Left lung (tissue), 10 donors: Measurements from ENCODE around the gene DPYD. TPM values are rescaled to one million over a fixed set of nuclear protein-coding genes. Genes with fewer than 3 reads are reported as not detected.
A peak's percentile ranks its signal among the peaks of the same experiment; 100 is the strongest.

Experiments
- ATAC-seq: fragments of 200-7000 bp; cut with Tn5 transposase; one replicate; pipeline ENCODE4 v1.9.1; 2020; ENCODE audit warnings: moderate library complexity
- DNase-seq, 4 donors: peaks; one replicate each; pipeline ENCODE4 v3.0.0-alpha.2; 2013 to 2020
- H3K27ac ChIP-seq, 2 donors: fragments of 200-600 bp; sonication (generic) in 1 of 2; one replicate each; pipeline versions ENCODE4 v1.5.0 to v1.8.0; 2020 to 2021
- H3K27me3 ChIP-seq, 2 donors: fragments of 200-600 bp; sonication (generic) in 1 of 2; one replicate each; pipeline versions ENCODE4 v1.5.0 to v1.8.0; 2020 to 2021
- H3K36me3 ChIP-seq, 2 donors: fragments of 200-600 bp; sonication (generic) in 1 of 2; one replicate each; pipeline versions ENCODE4 v1.5.0 to v1.8.0; 2020 to 2021
- H3K4me1 ChIP-seq, 2 donors: fragments of 200-600 bp; one replicate each; pipeline ENCODE4 v1.8.0; 2021
- H3K4me3 ChIP-seq, 2 donors: fragments of 200-600 bp; sonication (generic) in 1 of 2; one replicate each; pipeline versions ENCODE4 v1.5.0 to v1.8.0; 2020 to 2021; ENCODE audit warnings: mild to moderate bottlenecking in 1 of 2
- H3K9me3 ChIP-seq, 2 donors: fragments of 200-600 bp; sonication (generic) in 1 of 2; one replicate each; pipeline versions ENCODE4 v1.5.0 to v1.8.0; 2020 to 2021
- intact Hi-C, 2 donors: fragments of 100-400 bp; cut with DNase I; formaldehyde crosslinking; loops; one replicate each; pipeline versions ENCODE4 v1.11.2 to v1.14.2; 2022
- polyA plus RNA-seq, 6 donors: library from polyadenylated mRNA; unstranded; fragments of 120-200 nt; gene quantifications; one replicate each; pipeline ENCODE4 v1.2.1, GENCODE V29; 2013; ENCODE audit not compliant: insufficient read length in 6 of 6
- total RNA-seq, 2 donors: library from RNA; stranded (reverse); fragmentation: NEBNext Ultra II Directional; extraction: Animal tissue kit (Norgen Biotek cat#: 25700); gene quantifications; one replicate each; pipeline ENCODE4 v1.2.1, GENCODE V29; 2021
- TF ChIP-seq, protein P1 (sequence below), 2 donors: fragments of 200-600 bp; sonication (generic) in 1 of 2; IDR thresholded peaks; one replicate each; pipeline versions ENCODE4 v1.5.0 to v1.8.0; 2021; ENCODE audit warnings: antibody characterized with exemption in 2 of 2
- donor health status: DM: no; HTN: yes; CAD: no.
- donor health status: DM: no; HTN: no; CAD: no.

Gene DPYD
- total and polyA plus RNA-seq, 8 donors = 21.4 to 106 (median 26.1) TPM

DNA sequence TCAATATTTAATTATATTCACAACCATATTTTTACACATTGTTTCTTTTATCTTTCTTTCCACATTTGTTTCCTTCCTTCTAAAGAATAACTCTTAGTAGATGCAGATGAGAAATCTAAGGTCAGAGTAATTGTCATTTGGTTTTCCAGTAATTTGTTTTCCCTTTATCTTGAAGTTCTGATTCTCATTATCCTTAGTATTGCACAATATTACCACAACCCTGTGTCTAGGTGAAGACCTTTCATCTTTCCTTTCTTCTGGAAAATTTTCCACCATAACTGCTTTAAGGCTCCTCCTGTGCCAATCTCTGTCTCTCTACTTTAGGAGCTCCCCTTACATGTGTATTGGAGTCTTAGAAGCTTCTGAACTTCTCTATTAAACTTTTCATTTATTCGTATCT lies 209.0 kb downstream of the DPYD start:
- Histone ChIP-seq H3K9me3 (no peaks in the 10 kb centered on the region), H3K36me3 (no peaks in the 10 kb centered on the region), H3K4me3 (no peak overlapping the region), H3K27ac (no peak overlapping the region), H3K4me1 (no peaks in the 10 kb centered on the region), H3K27me3 (no peaks in the 10 kb centered on the region)
- DNase-seq (no peak), ATAC-seq (no peak)
- intact Hi-C loops = no loop called here
- TF ChIP-seq, protein P1, sequence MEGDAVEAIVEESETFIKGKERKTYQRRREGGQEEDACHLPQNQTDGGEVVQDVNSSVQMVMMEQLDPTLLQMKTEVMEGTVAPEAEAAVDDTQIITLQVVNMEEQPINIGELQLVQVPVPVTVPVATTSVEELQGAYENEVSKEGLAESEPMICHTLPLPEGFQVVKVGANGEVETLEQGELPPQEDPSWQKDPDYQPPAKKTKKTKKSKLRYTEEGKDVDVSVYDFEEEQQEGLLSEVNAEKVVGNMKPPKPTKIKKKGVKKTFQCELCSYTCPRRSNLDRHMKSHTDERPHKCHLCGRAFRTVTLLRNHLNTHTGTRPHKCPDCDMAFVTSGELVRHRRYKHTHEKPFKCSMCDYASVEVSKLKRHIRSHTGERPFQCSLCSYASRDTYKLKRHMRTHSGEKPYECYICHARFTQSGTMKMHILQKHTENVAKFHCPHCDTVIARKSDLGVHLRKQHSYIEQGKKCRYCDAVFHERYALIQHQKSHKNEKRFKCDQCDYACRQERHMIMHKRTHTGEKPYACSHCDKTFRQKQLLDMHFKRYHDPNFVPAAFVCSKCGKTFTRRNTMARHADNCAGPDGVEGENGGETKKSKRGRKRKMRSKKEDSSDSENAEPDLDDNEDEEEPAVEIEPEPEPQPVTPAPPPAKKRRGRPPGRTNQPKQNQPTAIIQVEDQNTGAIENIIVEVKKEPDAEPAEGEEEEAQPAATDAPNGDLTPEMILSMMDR (IDR thresholded peaks at IDR 0.05) = no peak

DNA sequence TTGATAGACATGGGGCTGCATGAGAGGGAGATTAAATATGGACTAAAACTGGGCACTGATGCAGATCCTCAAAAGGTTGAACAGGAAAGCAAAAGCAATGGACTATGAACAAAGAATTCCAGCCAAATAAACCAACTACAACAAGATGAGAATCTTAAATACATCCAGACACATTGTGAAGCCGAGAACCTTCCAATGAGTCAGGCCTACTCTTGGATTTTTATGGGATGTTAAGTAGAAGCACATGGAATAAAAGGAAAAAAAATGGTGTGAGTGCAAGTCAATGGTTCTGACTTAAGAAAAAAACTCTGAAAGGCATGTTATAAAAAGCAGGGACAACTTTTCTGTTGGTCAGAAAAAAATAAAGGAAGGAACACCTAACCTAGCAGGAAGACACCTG lies 227.2 kb downstream of the DPYD start:
- ATAC-seq = no peak
- DNase-seq = no peak

GRCh38 chr1:97691325-97691724 lies 229.5 kb downstream of the DPYD start:
- no peak overlapping the region for H3K27ac ChIP-seq
- DNase-seq (no peak), ATAC-seq (no peak)
- H3K36me3 ChIP-seq = peaks cover 0 to 31% of the 10 kb centered on the region in 2 donors
- TF ChIP-seq, protein P1 (IDR thresholded peaks at IDR 0.05) = no peak
- no peak overlapping the region for H3K4me3 ChIP-seq
- no peaks in the 10 kb centered on the region for H3K27me3 ChIP-seq
- intact Hi-C loops = no loop called here
- H3K4me1 ChIP-seq = no peaks in the 10 kb centered on the region
- no peaks in the 10 kb centered on the region for H3K9me3 ChIP-seq

More for the DNA sequence above, 227.2 kb downstream of the DPYD start:
- Histone ChIP-seq H3K4me3 (no peak overlapping the region), H3K4me1 (no peaks in the 10 kb centered on the region), H3K27ac (no peak overlapping the region), H3K9me3 (no peaks in the 10 kb centered on the region), H3K36me3 (peaks cover 0 to 16% of the 10 kb centered on the region in 2 donors), H3K27me3 (no peaks in the 10 kb centered on the region)
- TF ChIP-seq, protein P1 (IDR thresholded peaks at IDR 0.05) = no peak
- intact Hi-C loops = no loop called here

- no peaks in the 10 kb centered on the region for H3K4me1 ChIP-seq
- TF ChIP-seq, protein P1 (IDR thresholded peaks at IDR 0.05) = no peak
- no peak overlapping the region for H3K27ac ChIP-seq
- H3K27me3 ChIP-seq = no peaks in the 10 kb centered on the region
- intact Hi-C loops = no loop called here
- ATAC-seq (no peak), DNase-seq (no peak)
- H3K4me3 ChIP-seq = no peak overlapping the region
- H3K9me3 ChIP-seq = peaks cover 0 to 3% of the 10 kb centered on the region in 2 donors
- peaks cover 0 to 39% of the 10 kb centered on the region in 2 donors for H3K36me3 ChIP-seq
Observed at GRCh38 chr1:97685360-97685759, 235.5 kb downstream of the DPYD start.

DNA sequence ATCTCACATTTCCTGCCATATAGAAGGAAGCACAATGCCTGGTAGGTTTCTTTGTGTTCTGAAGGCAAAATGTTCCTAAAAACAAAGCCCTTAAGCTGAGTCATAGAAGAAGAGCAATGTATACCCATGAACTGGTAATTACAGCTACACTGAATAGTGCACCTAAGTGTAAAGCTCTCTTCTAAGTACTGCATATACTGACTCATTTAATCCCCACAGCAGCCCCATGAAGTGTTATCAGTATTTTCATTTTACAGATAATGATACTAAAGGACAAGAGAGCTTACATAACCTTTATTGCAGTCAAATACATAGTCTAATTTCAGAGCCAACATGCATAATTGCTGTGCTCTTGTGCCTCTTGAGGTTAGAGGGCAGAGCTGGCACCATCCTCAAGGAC lies 239.9 kb downstream of the DPYD start:
- no peaks in the 10 kb centered on the region for H3K9me3 ChIP-seq
- TF ChIP-seq, protein P1 (IDR thresholded peaks at IDR 0.05) = no peak
- peaks cover 0 to 62% of the 10 kb centered on the region in 2 donors for H3K36me3 ChIP-seq
- no peak for DNase-seq
- no peak overlapping the region for H3K4me3 ChIP-seq
- no peaks in the 10 kb centered on the region for H3K27me3 ChIP-seq
- no peak overlapping the region for H3K27ac ChIP-seq
- intact Hi-C loops = no loop called here
- no peaks in the 10 kb centered on the region for H3K4me1 ChIP-seq
- ATAC-seq = peak; percentile 87
